GM21390 (cell line): ENCODE measurements around the gene KRTAP10-6.
"Not testable (repeated sequence)": the region's sequence is repeated elsewhere in the genome, so short reads cannot be mapped to it uniquely, and the experiment has no call there.

Source experiments
- ATAC-seq: cut with Tn5 transposase; IDR thresholded peaks from one replicate; pipeline ENCODE4 v1.9.1; 2021; ENCODE audit not compliant: unreplicated experiment

The KRTAP10-6 gene, protein sequence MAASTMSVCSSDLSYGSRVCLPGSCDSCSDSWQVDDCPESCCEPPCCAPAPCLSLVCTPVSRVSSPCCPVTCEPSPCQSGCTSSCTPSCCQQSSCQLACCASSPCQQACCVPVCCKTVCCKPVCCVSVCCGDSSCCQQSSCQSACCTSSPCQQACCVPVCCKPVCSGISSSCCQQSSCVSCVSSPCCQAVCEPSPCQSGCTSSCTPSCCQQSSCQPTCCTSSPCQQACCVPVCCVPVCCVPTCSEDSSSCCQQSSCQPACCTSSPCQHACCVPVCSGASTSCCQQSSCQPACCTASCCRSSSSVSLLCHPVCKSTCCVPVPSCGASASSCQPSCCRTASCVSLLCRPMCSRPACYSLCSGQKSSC

DNA sequence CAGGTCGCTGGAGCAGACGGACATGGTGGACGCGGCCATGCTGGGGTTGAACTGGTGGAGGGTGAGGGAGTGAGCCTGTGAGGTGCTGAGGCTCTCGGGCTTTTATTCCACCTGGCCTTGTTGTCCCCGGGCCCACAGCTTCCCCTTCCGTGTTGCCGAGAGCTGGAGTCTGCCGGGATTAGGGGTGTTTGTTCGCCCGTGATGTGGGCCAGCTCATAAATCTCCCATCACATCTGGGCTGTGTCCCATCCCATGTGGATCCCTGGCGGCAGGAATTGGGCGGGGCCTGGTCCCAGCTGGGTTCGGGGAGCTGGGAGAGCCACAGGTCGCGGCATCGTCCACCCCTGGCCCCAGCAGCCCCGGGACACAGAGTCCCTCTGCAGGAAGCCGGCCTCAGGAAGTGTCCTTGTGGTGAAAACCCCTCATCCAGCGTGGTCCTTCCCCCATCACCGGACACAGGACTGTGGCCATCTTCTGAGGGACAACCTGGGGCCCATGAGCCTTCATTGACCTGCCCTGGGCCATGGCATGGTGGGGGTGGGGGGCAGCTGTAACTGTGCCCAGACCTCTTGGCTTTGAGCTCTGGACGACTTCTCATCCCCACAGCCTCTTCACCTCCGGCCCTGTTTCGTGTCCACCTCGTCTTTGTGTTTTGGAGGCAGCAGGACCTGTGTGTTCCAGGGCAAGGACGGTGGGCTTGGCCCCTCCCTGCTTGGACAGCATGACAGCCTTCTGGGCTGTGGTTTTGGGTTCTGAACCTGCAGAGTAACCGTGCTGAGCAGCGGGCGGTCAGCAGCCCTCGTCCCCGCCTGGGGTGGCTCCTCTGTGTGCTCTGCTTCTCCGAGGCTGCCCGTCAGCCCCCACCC lies at the start of gene KRTAP10-6:
Gene KRTAP10-6 (minus strand): TSS at position 60 of the 866 bp plus-strand sequence. CDS start 21 bp downstream, at position 39.
- ATAC-seq = no peak

DNA sequence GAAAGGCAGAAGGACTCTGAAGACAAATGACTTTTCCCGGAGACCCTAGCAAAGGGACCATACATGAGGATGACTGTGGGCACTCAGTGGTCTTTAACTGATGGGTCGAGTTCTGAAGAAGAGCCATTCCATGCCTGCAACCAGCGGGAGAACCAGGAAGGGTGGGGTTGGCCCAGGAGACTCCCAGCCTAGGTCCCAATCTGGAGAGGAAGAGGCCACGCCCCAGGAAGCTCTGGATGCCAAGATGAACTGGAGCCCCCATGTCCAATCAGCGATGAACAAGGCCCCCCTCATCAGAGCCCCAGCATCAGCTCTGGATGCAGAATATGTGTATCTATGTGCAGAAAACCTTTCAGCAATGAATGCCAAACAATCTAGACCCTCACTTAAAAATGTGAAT lies 48.5 kb upstream of the KRTAP10-6 start:
- no peak for ATAC-seq

DNA sequence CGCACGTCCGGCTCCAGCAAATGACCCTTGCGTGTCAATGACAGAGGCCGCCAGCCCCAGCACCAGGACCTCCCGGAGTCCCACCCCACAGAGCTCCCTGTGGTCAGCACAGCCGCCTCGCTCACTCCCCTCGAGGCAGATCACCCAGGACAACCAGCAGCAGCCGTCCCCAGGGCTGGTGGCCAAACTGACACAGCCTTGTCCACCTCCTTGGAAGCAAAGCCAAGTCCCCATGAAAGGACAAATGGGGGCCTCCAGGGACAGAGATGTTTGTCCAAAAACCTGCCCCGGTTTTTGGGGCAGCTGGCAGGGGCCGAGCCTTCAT lies 47.0 kb upstream of the KRTAP10-6 start:
- no peak for ATAC-seq

DNA sequence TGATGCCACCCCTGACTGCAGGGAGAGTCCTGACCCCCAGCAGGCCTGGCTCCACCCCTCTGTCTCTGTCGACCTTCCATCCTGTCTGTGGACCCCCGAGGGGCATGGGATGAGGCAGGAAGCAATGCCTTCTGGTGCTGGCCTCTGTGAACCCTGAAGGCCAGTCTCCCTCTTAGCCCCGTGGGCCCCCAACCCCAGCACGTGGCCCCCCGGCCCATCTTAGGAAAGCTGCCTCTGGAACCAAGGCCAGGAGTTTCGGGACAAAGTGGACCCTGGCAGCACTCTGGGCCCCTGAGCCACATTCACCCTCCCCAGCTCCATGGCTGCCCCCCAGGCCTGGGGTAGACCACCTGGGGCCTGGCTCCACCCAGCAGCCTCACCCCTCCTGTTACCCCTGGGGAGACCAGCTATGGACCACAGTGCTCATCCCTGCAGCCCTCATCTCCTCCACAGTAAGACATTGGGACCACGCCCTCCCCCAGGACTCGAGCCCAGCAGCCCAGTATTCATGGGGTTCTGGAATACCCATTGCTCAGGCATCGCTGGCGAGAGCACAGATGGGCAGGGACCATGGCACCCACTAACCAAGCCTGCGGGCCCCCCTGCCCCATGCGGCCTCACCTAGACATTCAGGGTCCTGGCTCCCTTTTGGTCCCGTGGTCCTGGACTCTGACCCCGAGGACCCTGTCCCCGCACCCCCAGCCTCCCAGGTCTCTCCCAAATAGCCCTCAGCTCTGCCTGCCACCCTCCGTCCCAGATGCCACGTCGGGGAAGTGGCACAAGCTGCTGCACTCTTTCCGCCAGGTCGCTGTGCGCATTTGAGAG lies 46.4 kb upstream of the KRTAP10-6 start:
- not testable (repeated sequence) for ATAC-seq

DNA sequence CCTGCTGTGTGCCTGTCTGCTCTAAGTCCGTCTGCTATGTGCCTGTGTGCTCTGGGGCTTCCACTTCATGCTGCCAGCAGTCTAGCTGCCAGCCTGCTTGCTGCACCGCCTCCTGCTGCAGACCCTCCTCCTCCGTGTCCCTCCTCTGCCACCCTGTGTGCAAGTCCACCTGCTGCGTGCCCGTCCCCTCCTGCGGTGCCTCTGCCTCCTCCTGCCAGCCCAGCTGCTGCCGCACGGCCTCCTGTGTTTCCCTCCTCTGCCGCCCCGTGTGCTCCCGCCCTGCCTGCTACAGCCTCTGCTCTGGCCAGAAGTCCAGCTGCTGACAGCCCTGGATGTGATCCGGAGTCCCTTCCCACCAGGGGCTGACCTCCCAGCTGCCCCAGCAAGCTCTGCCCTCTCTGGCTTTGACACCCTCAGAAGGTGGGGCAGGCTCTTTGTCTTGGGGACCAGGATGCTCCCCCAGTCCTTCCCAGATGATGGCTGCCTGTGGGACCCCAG lies 45.6 kb upstream of the KRTAP10-6 start:
- ATAC-seq = not testable (repeated sequence)

DNA sequence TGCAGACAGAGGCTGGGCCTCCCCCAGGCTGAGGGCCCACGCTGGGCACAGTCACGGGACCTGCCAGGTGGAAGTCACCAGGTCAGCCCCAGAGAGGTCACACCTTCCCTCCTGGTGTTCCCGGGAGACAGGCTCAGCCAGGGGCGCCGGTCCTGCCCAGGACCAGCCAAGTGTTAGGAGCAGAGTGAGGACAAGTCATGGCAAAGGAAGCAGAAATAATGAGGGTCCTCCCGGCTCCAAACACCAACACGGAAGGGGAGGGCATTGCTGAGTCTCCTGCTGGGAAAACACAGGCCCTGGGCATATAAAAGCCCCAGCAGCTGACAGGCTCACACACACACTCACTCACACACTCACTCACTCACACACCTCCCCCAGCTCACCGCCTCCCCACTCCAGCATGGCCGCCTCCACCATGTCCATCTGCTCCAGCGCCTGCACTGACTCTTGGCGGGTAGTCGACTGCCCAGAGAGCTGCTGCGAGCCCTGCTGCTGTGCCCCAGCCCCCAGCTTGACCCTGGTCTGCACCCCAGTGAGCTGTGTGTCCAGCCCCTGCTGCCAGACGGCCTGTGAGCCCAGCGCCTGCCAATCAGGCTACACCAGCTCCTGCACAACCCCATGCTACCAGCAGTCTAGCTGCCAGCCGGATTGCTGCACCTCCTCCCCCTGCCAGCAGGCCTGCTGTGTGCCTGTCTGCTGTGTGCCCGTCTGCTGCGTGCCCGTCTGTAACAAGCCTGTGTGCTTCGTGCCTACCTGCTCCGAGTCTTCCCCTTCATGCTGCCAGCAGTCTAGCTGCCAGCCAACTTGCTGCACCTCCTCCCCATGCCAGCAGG lies 44.9 kb upstream of the KRTAP10-6 start, which contains the start of gene KRTAP10-10:
Gene KRTAP10-10 (plus strand): TSS at position 339 of the 833 bp plus-strand sequence. CDS start 62 bp downstream, at position 401.
- no peak for ATAC-seq

DNA sequence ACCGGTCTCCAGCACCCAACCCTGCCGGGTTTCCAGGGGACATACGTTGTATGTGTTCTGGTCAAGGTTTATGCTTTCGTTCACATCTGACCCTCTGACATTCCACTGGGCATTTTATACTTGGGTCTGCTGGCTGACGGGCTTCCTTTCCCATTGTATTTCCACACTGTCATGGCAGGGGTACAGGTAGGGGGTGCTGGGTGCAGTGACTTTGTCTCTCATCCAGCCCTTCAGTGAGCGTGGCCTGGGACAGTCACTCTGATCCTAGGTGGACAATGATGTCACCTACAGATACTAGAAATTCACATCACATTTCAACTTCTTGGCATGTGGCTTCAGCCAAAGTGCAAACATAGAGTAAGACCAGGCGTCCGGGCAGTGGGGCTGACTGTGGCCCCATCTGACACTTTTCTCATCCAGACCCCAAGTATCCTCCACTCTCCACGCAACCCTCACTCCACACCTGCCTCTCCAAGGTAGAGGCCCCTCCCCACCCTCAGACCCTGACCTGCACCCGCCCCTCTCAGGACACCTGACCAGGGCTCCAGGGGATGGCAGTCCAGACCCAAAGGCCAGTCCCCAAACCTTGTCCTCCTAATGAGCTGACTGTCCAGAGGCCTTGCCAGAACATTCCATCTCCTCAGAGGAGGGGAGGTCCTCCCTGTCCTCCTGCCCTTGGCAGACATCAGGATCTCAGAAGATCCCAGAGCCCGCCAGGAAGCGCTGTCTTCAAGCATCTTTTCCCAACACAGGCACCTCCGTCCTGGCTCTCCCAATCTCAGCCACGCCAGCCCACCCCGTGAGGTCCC lies 44.1 kb upstream of the KRTAP10-6 start:
- no peak for ATAC-seq

DNA sequence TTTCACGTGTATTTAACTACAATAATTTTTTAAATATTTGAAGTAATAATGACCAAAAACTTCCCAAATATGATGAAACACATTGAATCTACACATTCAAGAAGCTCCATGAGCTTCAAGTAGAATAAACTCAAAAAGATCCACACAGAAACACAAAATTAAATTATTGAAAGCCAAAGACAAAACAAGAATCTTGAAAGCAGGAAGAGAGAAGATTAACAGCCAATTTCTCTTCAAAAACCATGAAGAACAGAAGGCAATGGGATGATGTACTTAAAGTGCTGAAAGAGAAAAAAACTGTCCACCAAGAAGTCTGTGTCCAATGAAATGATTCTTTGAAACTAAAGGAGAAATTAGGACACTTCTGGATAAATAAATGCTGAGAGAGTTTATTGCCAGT lies 39.8 kb upstream of the KRTAP10-6 start:
- ATAC-seq = no peak

DNA sequence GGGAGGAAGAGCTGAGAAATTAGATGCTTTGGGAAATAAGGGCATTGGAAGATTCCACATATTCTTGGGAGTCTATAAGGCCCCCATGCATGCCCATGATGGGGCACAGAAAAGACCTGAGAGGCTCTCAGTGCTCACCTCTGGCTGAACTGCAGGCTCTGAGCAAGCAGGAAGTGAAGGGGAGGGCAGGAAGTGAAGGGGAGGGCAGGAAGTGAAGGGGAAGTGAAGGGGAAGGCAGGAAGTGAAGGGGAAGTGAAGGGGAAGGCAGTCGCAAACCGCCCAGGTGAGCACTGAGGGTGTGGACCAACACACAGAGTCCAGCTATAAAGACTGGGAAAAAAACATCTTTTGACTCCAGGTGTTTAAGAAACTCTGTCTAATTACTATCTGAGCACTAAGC lies 38.1 kb upstream of the KRTAP10-6 start:
- no peak for ATAC-seq

DNA sequence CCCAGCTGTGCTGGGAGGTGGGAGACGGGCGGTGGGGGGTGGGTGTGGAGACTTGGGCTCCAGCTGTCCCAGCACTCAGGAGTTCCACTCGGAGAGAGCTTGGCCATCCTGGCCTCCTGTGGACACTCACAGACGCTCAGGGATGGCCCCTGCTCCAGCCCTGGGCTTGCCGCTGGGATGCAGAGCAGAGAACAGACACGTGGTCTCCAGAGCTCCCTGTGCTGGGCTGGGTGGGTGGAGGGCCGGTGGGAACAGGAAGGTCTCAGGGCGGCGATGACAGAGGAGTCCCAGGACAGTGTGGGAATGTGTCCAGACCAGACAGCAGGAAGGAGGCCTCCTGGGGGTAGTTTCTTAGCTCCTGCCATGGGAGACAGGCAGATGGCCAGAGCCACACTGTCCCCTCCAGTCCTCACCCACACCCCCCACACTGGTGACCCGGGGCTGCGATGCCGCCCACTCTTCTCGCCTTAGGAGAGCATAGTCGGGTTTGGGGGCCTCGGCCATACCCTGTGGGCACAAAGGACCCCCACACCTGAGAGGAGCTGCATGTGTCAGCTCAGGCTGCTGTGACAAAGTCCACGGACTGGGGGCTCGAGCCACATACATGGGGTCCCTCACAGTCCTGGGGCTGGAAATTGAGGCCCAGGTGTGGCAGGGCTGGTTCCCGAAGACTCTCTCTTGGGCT lies 36.5 kb upstream of the KRTAP10-6 start:
- no peak for ATAC-seq

DNA sequence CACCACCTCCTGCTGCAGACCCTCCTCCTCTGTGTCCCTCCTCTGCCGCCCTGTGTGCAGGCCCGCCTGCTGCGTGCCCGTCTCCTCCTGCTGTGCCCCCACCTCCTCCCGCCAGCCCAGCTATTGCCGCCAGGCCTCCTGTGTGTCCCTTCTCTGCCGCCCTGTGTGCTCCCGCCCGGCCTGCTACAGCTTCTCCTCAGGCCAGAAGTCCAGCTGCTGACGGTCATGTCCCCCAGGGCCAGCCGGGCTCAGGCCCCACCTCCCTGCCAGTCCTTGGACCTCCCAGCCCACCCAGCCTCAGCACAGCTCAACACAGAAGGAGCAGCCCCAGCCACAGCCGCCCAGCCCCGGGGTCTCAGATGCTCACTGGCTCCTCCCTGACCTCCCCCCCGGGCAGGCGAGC lies 35.5 kb upstream of the KRTAP10-6 start:
- ATAC-seq = not testable (repeated sequence)

DNA sequence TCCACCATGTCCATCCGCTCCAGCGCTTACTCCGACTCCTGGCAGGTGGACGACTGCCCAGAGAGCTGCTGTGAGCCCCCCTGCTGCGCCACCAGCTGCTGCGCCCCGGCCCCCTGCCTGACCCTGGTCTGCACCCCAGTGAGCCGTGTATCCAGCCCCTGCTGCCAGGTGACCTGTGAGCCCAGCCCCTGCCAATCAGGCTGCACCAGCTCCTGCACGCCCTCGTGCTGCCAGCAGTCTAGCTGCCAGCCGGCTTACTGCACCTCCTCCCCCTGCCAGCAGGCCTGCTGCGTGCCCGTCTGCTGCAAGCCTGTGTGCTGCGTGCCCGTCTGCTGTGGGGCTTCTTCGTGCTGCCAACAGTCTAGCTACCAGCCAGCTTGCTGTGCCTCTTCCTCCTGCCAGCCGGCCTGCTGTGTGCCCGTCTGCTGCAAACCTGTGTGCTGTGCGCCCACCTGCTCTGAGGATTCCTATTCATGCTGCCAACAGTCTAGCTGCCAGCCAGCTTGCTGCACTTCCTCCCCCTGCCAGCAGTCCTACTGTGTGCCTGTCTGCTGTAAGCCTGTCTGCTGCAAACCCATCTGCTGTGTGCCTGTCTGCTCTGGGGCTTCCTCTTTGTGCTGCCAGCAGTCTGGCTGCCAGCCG lies 35.0 kb upstream of the KRTAP10-6 start:
- not testable (repeated sequence) for ATAC-seq

DNA sequence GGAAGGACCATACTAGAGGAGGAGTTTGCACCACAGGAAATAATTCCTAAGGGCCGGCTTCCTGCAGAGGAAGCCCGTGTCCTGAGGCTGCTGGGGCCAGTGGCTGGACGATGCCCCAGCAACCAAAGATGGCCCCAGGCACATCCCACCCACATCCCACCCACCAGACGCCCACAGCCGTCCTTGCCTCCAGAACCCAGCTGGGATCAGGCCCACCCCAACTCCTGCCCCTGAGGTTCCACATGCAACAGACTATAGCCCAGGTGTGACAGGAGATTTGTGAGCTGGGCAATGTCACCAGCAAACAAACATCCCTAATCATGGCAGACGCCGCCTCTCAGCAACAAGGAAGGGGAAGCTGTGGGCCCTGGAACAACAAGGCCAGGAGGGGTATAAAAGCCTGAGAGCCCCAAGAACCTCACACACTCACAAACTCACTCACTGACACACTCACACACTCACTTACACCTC lies 34.4 kb upstream of the KRTAP10-6 start, which contains the start of gene KRTAP10-9:
Gene KRTAP10-9 (plus strand): TSS at position 421 of the 471 bp plus-strand sequence. CDS start 79 bp downstream, outside the sequence.
- no peak for ATAC-seq

DNA sequence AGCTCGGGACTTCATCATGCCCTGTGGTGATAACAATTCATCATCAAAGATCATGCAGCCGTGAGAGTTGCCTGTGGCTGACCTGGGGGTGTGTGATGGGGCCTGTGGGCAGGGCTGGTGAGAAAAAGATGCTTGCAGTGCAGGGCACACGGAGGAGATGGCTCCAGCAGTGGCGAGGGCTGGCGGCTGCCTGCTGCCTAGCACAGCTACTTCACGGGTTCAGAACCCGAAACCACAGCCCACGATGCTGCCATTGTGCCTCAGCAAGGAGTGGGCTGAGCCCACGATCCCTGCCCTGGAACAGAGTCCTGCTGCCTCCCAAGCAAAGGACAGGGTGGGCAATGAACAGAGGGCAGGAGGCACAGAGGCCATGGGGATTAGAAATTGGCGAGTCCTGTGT lies 34.0 kb upstream of the KRTAP10-6 start:
- ATAC-seq = no peak

DNA sequence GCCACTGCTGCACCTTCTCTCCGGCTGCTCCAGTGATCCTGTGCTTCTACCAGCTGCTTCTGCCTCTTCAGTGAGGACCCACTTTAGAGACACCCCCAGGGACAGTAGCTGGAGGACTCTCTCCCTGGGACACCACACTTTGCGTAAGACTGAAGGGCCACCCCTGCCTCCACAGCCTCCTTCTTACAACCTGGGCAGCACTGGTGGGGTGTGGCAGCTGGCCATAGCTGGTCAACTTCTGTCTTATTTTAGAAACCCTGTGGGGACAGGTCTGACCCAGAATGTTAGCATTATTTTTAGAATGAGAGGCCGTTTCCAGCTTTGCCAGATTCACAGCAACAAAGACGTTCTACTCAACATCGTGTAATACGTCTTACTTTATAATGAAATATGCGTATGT lies 33.5 kb upstream of the KRTAP10-6 start:
- ATAC-seq = no peak

DNA sequence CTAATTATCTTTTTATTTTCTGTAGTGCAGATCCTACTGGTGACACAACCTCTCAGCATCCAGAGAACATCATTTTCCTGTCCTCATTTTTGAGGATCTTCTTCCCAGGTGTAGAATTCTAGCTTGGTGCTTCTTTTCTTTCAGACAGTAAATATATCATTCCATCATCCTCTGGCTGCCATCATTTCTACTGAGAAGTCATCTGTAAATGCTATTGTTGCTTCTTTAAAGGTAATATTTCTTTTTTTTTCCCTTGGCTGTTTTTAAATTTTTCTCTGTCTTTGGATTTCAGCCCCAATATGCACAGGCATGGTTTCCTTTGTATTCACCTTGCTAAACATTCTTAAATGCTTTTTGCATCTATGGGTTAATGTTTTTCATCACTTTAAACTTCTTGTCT lies 31.3 kb upstream of the KRTAP10-6 start:
- ATAC-seq = no peak

DNA sequence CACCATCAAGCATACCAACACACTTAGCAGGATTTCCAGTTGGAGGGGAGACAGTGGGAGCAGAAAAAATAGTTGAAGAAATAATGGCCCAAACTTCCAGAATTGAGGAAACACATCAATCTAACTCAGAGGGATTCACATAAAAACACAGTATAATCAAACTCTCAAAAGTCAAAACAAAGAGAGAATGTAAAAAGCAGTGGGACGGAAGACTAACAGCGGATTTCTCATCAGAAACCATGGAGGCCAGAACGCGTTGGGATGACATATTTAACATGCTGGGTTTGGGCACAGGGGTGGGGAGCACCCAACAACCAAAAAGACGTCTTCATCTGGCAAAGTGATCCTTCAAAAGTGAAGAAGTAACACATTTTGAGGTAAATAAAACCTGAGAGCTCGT lies 27.6 kb upstream of the KRTAP10-6 start:
- no peak for ATAC-seq

DNA sequence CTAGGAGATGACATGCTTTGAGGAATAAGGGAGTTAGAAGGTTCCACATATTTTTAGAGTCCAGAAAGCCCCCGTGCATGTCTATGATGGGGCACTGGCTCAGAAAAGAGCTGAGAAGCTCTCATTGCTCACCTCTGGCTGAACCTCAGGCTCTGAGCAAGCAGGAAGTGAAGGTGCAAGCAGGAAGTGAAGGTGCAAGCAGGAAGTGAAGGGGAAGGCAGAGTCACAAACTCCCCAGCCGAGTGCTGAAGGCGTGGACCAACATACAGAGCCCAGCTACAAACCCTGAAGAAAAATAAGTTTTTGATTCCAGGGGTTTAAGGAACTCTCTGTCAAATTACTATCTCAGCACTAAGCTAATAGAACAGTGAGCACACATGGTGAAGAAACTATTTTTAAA lies 26.6 kb upstream of the KRTAP10-6 start:
- ATAC-seq = no peak
